Caco-2 (cell line): ENCODE measurements around the gene SF3B5. TPM values are rescaled to one million over a fixed set of nuclear protein-coding genes. Genes with fewer than 3 reads are reported as not detected.

Source experiments
- BruUV-seq: library from RNA; stranded (reverse); fragments of 400-500 nt; replicated peaks from 2 replicates; lab custom pipeline; 2021; lab: Mats Ljungman, UMichigan
- CTCF ChIA-PET: fragments of 300-600 bp; sonication (Branson Sonifier 250); formaldehyde crosslinking; loops from one replicate; lab custom pipeline; 2022; ENCODE audit warnings: antibody characterized with exemption; lab: Charles Lee
- POLR2A ChIA-PET: fragments of 300-600 bp; sonication (Branson Sonifier 250); formaldehyde crosslinking; loops from one replicate; lab custom pipeline; 2022; ENCODE audit warnings: antibody characterized with exemption; lab: Charles Lee
- DNase-seq, 2 experiments: peaks; one replicate each; pipeline versions ENCODE4 v3.0.0 to v3.0.0-alpha.2; 2020 to 2022
- H3K27me3 ChIP-seq: replicated peaks from 2 replicates; pipeline ENCODE4 v1.6.0; 2011; ENCODE audit warnings: low read length; ENCODE audit not compliant: control insufficient read depth, insufficient read depth
- H3K36me3 ChIP-seq: 2 replicates; pipeline ENCODE4 v1.5.1; 2011; ENCODE audit warnings: low read length; ENCODE audit not compliant: control insufficient read depth, insufficient read depth
- H3K4me1 ChIP-seq: fragments of 250-450 bp; sonication (Bioruptor Pico); 2 replicates; pipeline ENCODE4 v1.5.1; 2020; ENCODE audit warnings: mild to moderate bottlenecking
- H3K4me3 ChIP-seq: 2 replicates; pipeline ENCODE4 v1.5.1; 2011; ENCODE audit warnings: low read depth, mild to moderate bottlenecking, control low read depth, low read length
- H3K9me3 ChIP-seq: fragments of 250-450 bp; sonication (Bioruptor Pico); 2 replicates; pipeline ENCODE4 v1.5.1; 2020; ENCODE audit warnings: mild to moderate bottlenecking, moderate library complexity
- H3K27ac Mint-ChIP-seq: one replicate; pipeline ENCODE4 v1.8.0; 2022; ENCODE audit warnings: mixed read lengths; ENCODE audit not compliant: unreplicated experiment
- H3K27me3 Mint-ChIP-seq: one replicate; pipeline ENCODE4 v1.8.0; 2022; ENCODE audit warnings: mixed read lengths; ENCODE audit not compliant: insufficient read depth, unreplicated experiment
- H3K36me3 Mint-ChIP-seq: one replicate; pipeline ENCODE4 v1.8.0; 2022; ENCODE audit warnings: mild to moderate bottlenecking, mixed read lengths; ENCODE audit not compliant: insufficient read depth, unreplicated experiment
- H3K4me1 Mint-ChIP-seq: one replicate; pipeline ENCODE4 v1.8.0; 2022; ENCODE audit warnings: low read depth, mixed read lengths; ENCODE audit not compliant: unreplicated experiment
- H3K4me3 Mint-ChIP-seq: one replicate; pipeline ENCODE4 v1.8.0; 2022; ENCODE audit warnings: mild to moderate bottlenecking, moderate library complexity, mixed read lengths; ENCODE audit not compliant: unreplicated experiment
- H3K9me3 Mint-ChIP-seq: one replicate; pipeline ENCODE4 v1.8.0; 2022; ENCODE audit warnings: mixed read lengths; ENCODE audit not compliant: unreplicated experiment
- CTCF ChIP-seq, 2 experiments: fragments of 200-600 bp in 1 of 2; IDR thresholded peaks; 1 replicate in 1 of 2; 2 replicates in 1 of 2; pipeline versions ENCODE4 v1.5.1 to v1.8.0; 2011 to 2022; ENCODE audit warnings: antibody characterized with exemption in 1 of 2, control low read depth in 1 of 2, inconsistent platforms in 1 of 2, low read depth in 1 of 2, low read length in 1 of 2, mild to moderate bottlenecking in 1 of 2, moderate library complexity in 1 of 2; ENCODE audit not compliant: insufficient read depth in 1 of 2, severe bottlenecking in 1 of 2, unreplicated experiment in 1 of 2
- intact Hi-C: fragments of 100-400 bp; cut with micrococcal nuclease; formaldehyde crosslinking; loops from one replicate; pipeline ENCODE4 v1.10.0; 2022; ENCODE audit not compliant: unreplicated experiment
- total RNA-seq: library from RNA; stranded (reverse); gene quantifications from 2 replicates; pipeline ENCODE4 v1.2.3, GENCODE V29; 2022

Gene SF3B5
- total RNA-seq, 1 experiment from 2014 or later, result 84.6 TPM

GRCh38 chr6:144104488-144104887, 9.1 kb upstream of the SF3B5 start:
- no peaks in the 10 kb centered on the region for H3K9me3 ChIP-seq
- no peak for DNase-seq
- intact Hi-C loops, result loop anchor here (10.0 kb wide), 1 partner anchor 230 kb away; no protein-coding TSS in a partner anchor
- Mint-ChIP-seq H3K36me3 (no peaks in the 10 kb centered on the region), H3K4me3 (no peak overlapping the region), H3K4me1 (peaks cover 16% of the 10 kb centered on the region), H3K27me3 (no peaks in the 10 kb centered on the region), H3K27ac (no peak overlapping the region), H3K9me3 (no peaks in the 10 kb centered on the region)
- H3K27me3 ChIP-seq, result no peaks in the 10 kb centered on the region
- no TSS peak for BruUV-seq
- CTCF ChIA-PET, result interaction anchor here (0.8 to 1.0 kb wide), 5 partner anchors 112 to 377 kb away, joined by 3 to 15 read pairs (median 4); no protein-coding TSS in a partner anchor
- TF ChIP-seq CTCF (IDR thresholded peaks at IDR 0.05; ENCODE audit: insufficient read depth in 1 of 2, low read depth in 1 of 2, low read length in 1 of 2, severe bottlenecking in 1 of 2, unreplicated experiment in 1 of 2), result no peak
- H3K4me3 ChIP-seq, result no peak overlapping the region
- POLR2A ChIA-PET, result no interaction called here
- H3K36me3 ChIP-seq, result no peaks in the 10 kb centered on the region
- H3K4me1 ChIP-seq, result no peaks in the 10 kb centered on the region

DNA sequence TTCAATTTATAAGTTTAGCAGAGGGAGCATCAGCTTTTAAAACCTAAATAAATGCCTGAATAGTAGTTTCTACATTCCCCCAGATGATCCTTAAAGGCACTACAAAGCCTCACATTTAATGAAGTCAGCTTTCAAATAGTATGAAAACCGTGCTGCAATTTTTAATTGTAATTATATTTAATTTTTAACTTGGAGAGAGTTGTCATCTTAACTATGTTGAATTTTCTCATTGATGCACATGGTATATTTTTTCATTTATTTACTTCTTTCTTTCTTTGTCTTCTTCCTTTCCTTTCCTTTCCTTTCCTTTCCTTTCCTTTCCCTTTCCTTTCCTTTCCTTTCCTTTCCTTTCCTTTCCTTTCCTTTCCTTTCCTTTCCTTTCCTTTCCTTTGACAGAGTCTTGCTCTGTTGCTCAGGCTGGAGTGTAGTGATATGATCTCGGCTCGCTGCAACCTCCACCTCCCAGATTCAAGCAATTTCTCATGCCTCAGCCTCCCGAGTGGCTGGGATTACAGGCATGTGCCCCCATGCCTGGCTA, 7.7 kb upstream of the SF3B5 start:
- Histone ChIP-seq H3K4me1 (no peaks in the 10 kb centered on the region), H3K4me3 (no peak overlapping the region), H3K9me3 (no peaks in the 10 kb centered on the region), H3K36me3 (no peaks in the 10 kb centered on the region), H3K27me3 (no peaks in the 10 kb centered on the region)
- no TSS peak for BruUV-seq
- intact Hi-C loops, result loop anchor here (10.0 kb wide), 1 partner anchor 232 kb away; no protein-coding TSS in a partner anchor
- ChIA-PET POLR2A (no interaction called here), CTCF (no interaction called here)
- H3K27ac Mint-ChIP-seq, result no peak overlapping the region
- peaks cover 16% of the 10 kb centered on the region for H3K4me1 Mint-ChIP-seq
- no peak for TF ChIP-seq CTCF (IDR thresholded peaks at IDR 0.05; ENCODE audit: insufficient read depth in 1 of 2, low read depth in 1 of 2, low read length in 1 of 2, severe bottlenecking in 1 of 2, unreplicated experiment in 1 of 2)
- DNase-seq, result no peak
- H3K27me3 Mint-ChIP-seq, result no peaks in the 10 kb centered on the region
- H3K4me3 Mint-ChIP-seq, result no peak overlapping the region
- no peaks in the 10 kb centered on the region for H3K9me3 Mint-ChIP-seq
- H3K36me3 Mint-ChIP-seq, result no peaks in the 10 kb centered on the region

- H3K4me3 ChIP-seq, result no peak overlapping the region
- CTCF ChIA-PET, result no interaction called here
- POLR2A ChIA-PET, result no interaction called here
- H3K4me1 ChIP-seq, result peaks cover 4% of the 10 kb centered on the region; the same call in 1 of the 2 replicates
- intact Hi-C loops, result loop anchor here (5.0 to 10.0 kb wide), 3 partner anchors 188 to 466 kb away; partner anchors contain the start of gene UTRN
- H3K27me3 Mint-ChIP-seq, result no peaks in the 10 kb centered on the region
- DNase-seq, result no peak
- BruUV-seq, result no TSS peak
- H3K36me3 Mint-ChIP-seq, result peaks cover 16% of the 10 kb centered on the region
- no peaks in the 10 kb centered on the region for H3K9me3 Mint-ChIP-seq
- H3K9me3 ChIP-seq, result no peaks in the 10 kb centered on the region
- H3K36me3 ChIP-seq, result no peaks in the 10 kb centered on the region
- H3K4me1 Mint-ChIP-seq, result peaks cover 6% of the 10 kb centered on the region
- H3K27ac Mint-ChIP-seq, result no peak overlapping the region
- no peak for TF ChIP-seq CTCF (IDR thresholded peaks at IDR 0.05; ENCODE audit: insufficient read depth in 1 of 2, low read depth in 1 of 2, low read length in 1 of 2, severe bottlenecking in 1 of 2, unreplicated experiment in 1 of 2)
- no peak overlapping the region for H3K4me3 Mint-ChIP-seq
- no peaks in the 10 kb centered on the region for H3K27me3 ChIP-seq
Measured at GRCh38 chr6:144098993-144099392, 3.6 kb upstream of the SF3B5 start.
